Activated CD8-positive, alpha-beta memory T cell treated with anti-CD3 and anti-CD28 coated beads for 4 hours (primary cell): Measurements from ENCODE around the gene YLPM1.

Experiments used
- DNase-seq, 2 donors: peaks; one replicate each; pipeline ENCODE4 v3.0.0-alpha.2; 2020; ENCODE audit warnings: low read depth in 2 of 2

The YLPM1 gene

GRCh38 chr14:74786796-74787315 lies 23.7 kb downstream of the YLPM1 start:
- DNase-seq: no peak

- DNase-seq: no peak
These were observed 29.3 kb downstream of the YLPM1 start for GRCh38 chr14:74792249-74793039.

GRCh38 chr14:74793506-74794155 lies 30.5 kb downstream of the YLPM1 start:
- DNase-seq: no peak

GRCh38 chr14:74794947-74795346 lies 31.8 kb downstream of the YLPM1 start:
- DNase-seq: no peak

GRCh38 chr14:74799765-74800164 lies 36.6 kb downstream of the YLPM1 start:
- no peak for DNase-seq

GRCh38 chr14:74800780-74801179 lies 37.7 kb downstream of the YLPM1 start:
- no peak for DNase-seq

GRCh38 chr14:74801396-74801795 lies 38.3 kb downstream of the YLPM1 start:
- no peak for DNase-seq

- no peak for DNase-seq
These were observed 41.2 kb downstream of the YLPM1 start for GRCh38 chr14:74804219-74804825.

- no peak for DNase-seq
These were observed 44.9 kb downstream of the YLPM1 start for GRCh38 chr14:74807853-74808545.

- DNase-seq: no peak
These were observed 53.0 kb downstream of the YLPM1 start for GRCh38 chr14:74816124-74816523.

GRCh38 chr14:74820288-74820687 lies 57.2 kb downstream of the YLPM1 start:
- no peak for DNase-seq

- no peak for DNase-seq
These were observed 58.3 kb downstream of the YLPM1 start for GRCh38 chr14:74821267-74821915.

GRCh38 chr14:74824997-74825396 lies 61.9 kb downstream of the YLPM1 start:
- DNase-seq: no peak

GRCh38 chr14:74826574-74826973 lies 63.5 kb downstream of the YLPM1 start:
- DNase-seq: no peak

GRCh38 chr14:74829251-74829650 lies 66.1 kb downstream of the YLPM1 start:
- DNase-seq: no peak

GRCh38 chr14:74832849-74833248 lies 69.7 kb downstream of the YLPM1 start:
- DNase-seq: no peak

GRCh38 chr14:74834692-74835392 lies 71.7 kb downstream of the YLPM1 start:
- DNase-seq: no peak

- DNase-seq: no peak
These were observed 72.6 kb downstream of the YLPM1 start for GRCh38 chr14:74835645-74836250.

GRCh38 chr14:74836251-74836960 lies 73.3 kb downstream of the YLPM1 start:
- DNase-seq: no peak

- no peak for DNase-seq
These were observed 75.0 kb downstream of the YLPM1 start for GRCh38 chr14:74838166-74838565.
